Activated CD8-positive, alpha-beta T cell treated with anti-CD3 and anti-CD28 coated beads for 36 hours (primary cell): ENCODE results near the gene GRK5. TPM values are rescaled to one million over a fixed set of nuclear protein-coding genes. Genes with fewer than 3 reads are reported as not detected.

ENCODE experiments used
- ATAC-seq: fragments of 200-7000 bp; cut with Tn5 transposase; one replicate; pipeline ENCODE4 v1.10.0; 2021; ENCODE audit warnings: mild to moderate bottlenecking, moderate library complexity
- CTCF ChIA-PET: fragments of 350-600 bp; sonication (Branson Sonifier 250); formaldehyde crosslinking; loops from one replicate; lab custom pipeline; 2021; ENCODE audit warnings: antibody characterized with exemption; lab: Charles Lee
- POLR2A ChIA-PET: fragments of 350-600 bp; sonication (Branson Sonifier 250); formaldehyde crosslinking; loops from one replicate; lab custom pipeline; 2021; ENCODE audit warnings: antibody characterized with exemption; lab: Charles Lee
- DNase-seq: peaks from one replicate; pipeline ENCODE4 v3.0.0-alpha.2; 2020
- H3K27ac Mint-ChIP-seq: one replicate; pipeline ENCODE4 v1.8.0; 2021; ENCODE audit warnings: mild to moderate bottlenecking, mixed read lengths
- H3K27me3 Mint-ChIP-seq: one replicate; pipeline ENCODE4 v1.8.0; 2021; ENCODE audit warnings: mixed read lengths
- H3K36me3 Mint-ChIP-seq: one replicate; pipeline ENCODE4 v1.8.0; 2021; ENCODE audit warnings: low read depth, mixed read lengths
- H3K4me1 Mint-ChIP-seq: one replicate; pipeline ENCODE4 v1.8.0; 2021; ENCODE audit warnings: low read depth, mixed read lengths
- H3K4me3 Mint-ChIP-seq: one replicate; pipeline ENCODE4 v1.8.0; 2021; ENCODE audit warnings: mild to moderate bottlenecking, moderate library complexity, mixed read lengths
- H3K9me3 Mint-ChIP-seq: one replicate; pipeline ENCODE4 v1.8.0; 2021; ENCODE audit warnings: mixed read lengths
- CTCF ChIP-seq: fragments of 200-600 bp; IDR thresholded peaks from one replicate; pipeline ENCODE4 v1.8.0; 2022; ENCODE audit warnings: antibody characterized with exemption, mild to moderate bottlenecking
- intact Hi-C: fragments of 100-400 bp; cut with micrococcal nuclease; formaldehyde crosslinking; loops from one replicate; pipeline ENCODE4 v1.10.0; 2022
- total RNA-seq, 2 experiments: library from RNA; stranded (reverse); gene quantifications; one replicate each; pipeline ENCODE4 v1.2.3, GENCODE V29; 2021

GRK5 gene
- total RNA-seq, 2 experiments from 2014 or later, result 14.8 to 15.6 TPM

- ATAC-seq (no peak), DNase-seq (no peak)
- H3K27me3 Mint-ChIP-seq, result no peaks in the 10 kb centered on the region
- CTCF ChIA-PET, result no interaction called here
- intact Hi-C loops, result no loop called here
- peaks cover 82% of the 10 kb centered on the region for H3K4me1 Mint-ChIP-seq
- POLR2A ChIA-PET, result no interaction called here
- no peak overlapping the region for H3K4me3 Mint-ChIP-seq
- peaks cover 33% of the 10 kb centered on the region for H3K36me3 Mint-ChIP-seq
- TF ChIP-seq CTCF, result no peak
- H3K27ac Mint-ChIP-seq, result peak overlapping the region; percentile 65
- H3K9me3 Mint-ChIP-seq, result no peaks in the 10 kb centered on the region
These were observed 288.2 kb downstream of the GRK5 start for GRCh38 chr10:119495545-119495944.

DNA sequence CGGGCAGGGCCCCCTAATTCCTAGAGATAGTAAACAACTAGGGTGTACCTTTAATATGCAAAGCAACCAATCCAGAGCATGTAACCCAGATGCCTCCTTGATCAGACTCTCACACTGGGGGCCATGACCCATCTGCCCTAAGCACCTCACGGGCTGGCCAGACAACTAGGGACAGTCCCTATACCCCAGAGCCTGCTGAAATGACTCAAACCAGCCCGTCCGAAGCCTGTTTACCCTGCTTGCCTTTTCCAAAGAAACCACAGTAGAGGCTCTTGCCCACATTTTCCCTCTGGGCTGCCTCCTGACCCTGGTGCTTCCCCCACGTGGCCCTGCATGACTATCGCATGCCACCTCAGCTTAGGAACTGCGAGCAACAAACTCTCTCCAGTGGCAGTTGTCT is 288.9 kb downstream of the GRK5 start:
- ATAC-seq, result peak; percentile 77
- Mint-ChIP-seq H3K4me3 (no peak overlapping the region), H3K27me3 (no peaks in the 10 kb centered on the region), H3K27ac (peak overlapping the region; percentile 98), H3K4me1 (peaks cover 89% of the 10 kb centered on the region), H3K9me3 (no peaks in the 10 kb centered on the region), H3K36me3 (peaks cover 40% of the 10 kb centered on the region)
- no peak for TF ChIP-seq CTCF
- POLR2A ChIA-PET, result interaction anchor here (1.5 to 2.2 kb wide), 2 partner anchors 21 to 42 kb away, joined by 3 to 8 read pairs; no protein-coding TSS in a partner anchor
- intact Hi-C loops, result no loop called here
- peak; percentile 85 for DNase-seq
- CTCF ChIA-PET, result no interaction called here

GRCh38 chr10:119497243-119497642 is 289.9 kb downstream of the GRK5 start:
- intact Hi-C loops, result no loop called here
- H3K27ac Mint-ChIP-seq, result peak overlapping the region; percentile 98
- CTCF ChIA-PET, result no interaction called here

GRCh38 chr10:119498889-119499676 is 291.7 kb downstream of the GRK5 start:
- DNase-seq (peak; percentile 74), ATAC-seq (peak; percentile 4)
- H3K4me3 Mint-ChIP-seq, result peak overlapping the region; percentile 36
- H3K27ac Mint-ChIP-seq, result peak overlapping the region; percentile 98
- CTCF ChIA-PET, result interaction anchor here (1.0 to 2.2 kb wide), 8 partner anchors 9 to 301 kb away, joined by 3 to 7 read pairs (median 4); partner anchors contain the start of gene RGS10
- H3K9me3 Mint-ChIP-seq, result no peaks in the 10 kb centered on the region
- H3K27me3 Mint-ChIP-seq, result no peaks in the 10 kb centered on the region
- TF ChIP-seq CTCF, result no peak
- POLR2A ChIA-PET, result interaction anchor here (1.5 to 6.3 kb wide), 4 partner anchors 9 to 43 kb away, joined by 3 to 58 read pairs (median 19); partner anchors contain the start of gene RGS10
- H3K36me3 Mint-ChIP-seq, result peaks cover 62% of the 10 kb centered on the region
- intact Hi-C loops, result no loop called here
- peaks cover 92% of the 10 kb centered on the region for H3K4me1 Mint-ChIP-seq

More at GRCh38 chr10:119497243-119497642, 289.9 kb downstream of the GRK5 start:
- H3K4me1 Mint-ChIP-seq, result peaks cover 89% of the 10 kb centered on the region
- no peaks in the 10 kb centered on the region for H3K9me3 Mint-ChIP-seq
- TF ChIP-seq CTCF, result no peak
- DNase-seq (no peak), ATAC-seq (no peak)
- POLR2A ChIA-PET, result interaction anchor here (0.7 to 6.2 kb wide), 5 partner anchors 21 to 56 kb away, joined by 3 to 33 read pairs (median 5); partner anchors contain the start of gene RGS10
- H3K4me3 Mint-ChIP-seq, result peak overlapping the region; percentile 6
- no peaks in the 10 kb centered on the region for H3K27me3 Mint-ChIP-seq
- peaks cover 45% of the 10 kb centered on the region for H3K36me3 Mint-ChIP-seq

DNA sequence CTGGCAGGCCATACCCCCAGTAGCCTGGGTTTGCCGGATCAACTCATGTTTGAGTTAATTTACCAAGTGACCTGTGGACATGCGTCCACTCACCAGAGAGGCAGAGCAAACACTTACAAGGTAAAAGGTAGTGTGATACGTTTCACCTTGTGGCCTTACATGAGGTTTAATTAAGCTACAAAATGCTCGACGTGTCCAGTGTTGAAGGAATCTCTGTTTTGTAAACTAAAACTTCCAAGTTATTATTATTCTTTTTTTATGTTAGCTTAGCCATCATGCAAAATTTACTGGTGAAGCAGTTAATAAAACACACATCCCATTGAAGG is 292.3 kb downstream of the GRK5 start:
- TF ChIP-seq CTCF, result no peak
- H3K27me3 Mint-ChIP-seq, result no peaks in the 10 kb centered on the region
- intact Hi-C loops, result loop anchor here (5.0 kb wide), 1 partner anchor 38 kb away; no protein-coding TSS in a partner anchor
- CTCF ChIA-PET, result interaction anchor here (0.9 to 2.2 kb wide), 10 partner anchors 10 to 301 kb away, joined by 3 to 14 read pairs (median 4); partner anchors contain the start of gene RGS10
- no peaks in the 10 kb centered on the region for H3K9me3 Mint-ChIP-seq
- peak overlapping the region; percentile 98 for H3K27ac Mint-ChIP-seq
- ATAC-seq (no peak), DNase-seq (no peak)
- H3K36me3 Mint-ChIP-seq, result peaks cover 68% of the 10 kb centered on the region
- H3K4me3 Mint-ChIP-seq, result peak overlapping the region; percentile 36
- peaks cover 94% of the 10 kb centered on the region for H3K4me1 Mint-ChIP-seq
- POLR2A ChIA-PET, result interaction anchor here (1.5 to 6.3 kb wide), 5 partner anchors 9 to 293 kb away, joined by 3 to 58 read pairs (median 5); partner anchors contain the start of gene RGS10
